NCI-H146 treated with DMSO at 0.1 percent for 48 hours (cell line): ENCODE results near the gene GPHB5.

Experiments used
- DNase-seq: peaks from one replicate; lab custom pipeline; 2025; ENCODE audit not compliant: unreplicated experiment; lab: John Stamatoyannopoulos, UW

Gene GPHB5

DNA sequence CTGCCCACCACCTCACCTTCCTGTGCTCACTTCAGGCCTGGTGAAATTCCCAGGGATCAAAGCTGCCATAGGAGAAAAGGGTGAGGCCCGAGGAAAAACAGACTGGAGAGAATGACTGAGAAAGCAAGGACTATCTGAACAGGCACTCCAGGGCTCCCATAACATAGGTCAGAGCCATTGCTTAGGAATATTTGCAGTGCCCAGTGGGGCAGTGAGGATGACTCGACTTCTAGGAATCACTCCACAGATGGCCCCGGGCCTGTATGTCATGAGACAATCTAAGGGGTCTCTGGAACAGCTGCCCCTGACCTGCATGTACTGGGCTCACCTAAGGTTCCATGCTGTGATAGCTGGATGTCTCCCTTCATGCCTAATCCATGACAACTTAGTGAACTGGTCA lies 51.6 kb downstream of the GPHB5 start:
- DNase-seq = no peak

DNA sequence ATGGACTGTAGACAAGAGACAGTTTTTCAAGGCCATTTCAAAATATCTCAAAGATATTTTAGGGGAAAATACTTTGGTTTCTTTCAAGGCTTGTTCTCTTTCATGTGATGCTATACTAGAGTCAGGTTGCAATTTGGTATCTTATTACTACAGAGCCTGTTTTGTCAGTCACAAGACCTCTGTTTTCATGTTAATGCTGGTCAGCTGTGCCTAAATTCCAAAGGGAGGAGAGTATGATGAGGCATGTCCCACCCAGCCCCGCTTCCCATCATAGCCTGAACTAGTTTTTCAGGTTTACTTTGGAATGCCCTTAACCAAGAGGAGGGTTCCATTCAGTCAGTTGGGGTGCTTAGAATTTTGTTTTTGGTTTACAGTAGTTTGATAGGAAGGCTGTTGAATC lies 52.6 kb downstream of the GPHB5 start:
- no peak for DNase-seq
